NOMO-1 treated with DMSO at 0.1 percent for 48 hours (cell line): Measurements from ENCODE around the gene ABO.
"Not testable (repeated sequence)": the region's sequence is repeated elsewhere in the genome, so short reads cannot be mapped to it uniquely, and the experiment has no call there.

Experiments
- DNase-seq: peaks from one replicate; lab custom pipeline; 2025; ENCODE audit not compliant: unreplicated experiment; lab: John Stamatoyannopoulos, UW

The ABO gene

DNA sequence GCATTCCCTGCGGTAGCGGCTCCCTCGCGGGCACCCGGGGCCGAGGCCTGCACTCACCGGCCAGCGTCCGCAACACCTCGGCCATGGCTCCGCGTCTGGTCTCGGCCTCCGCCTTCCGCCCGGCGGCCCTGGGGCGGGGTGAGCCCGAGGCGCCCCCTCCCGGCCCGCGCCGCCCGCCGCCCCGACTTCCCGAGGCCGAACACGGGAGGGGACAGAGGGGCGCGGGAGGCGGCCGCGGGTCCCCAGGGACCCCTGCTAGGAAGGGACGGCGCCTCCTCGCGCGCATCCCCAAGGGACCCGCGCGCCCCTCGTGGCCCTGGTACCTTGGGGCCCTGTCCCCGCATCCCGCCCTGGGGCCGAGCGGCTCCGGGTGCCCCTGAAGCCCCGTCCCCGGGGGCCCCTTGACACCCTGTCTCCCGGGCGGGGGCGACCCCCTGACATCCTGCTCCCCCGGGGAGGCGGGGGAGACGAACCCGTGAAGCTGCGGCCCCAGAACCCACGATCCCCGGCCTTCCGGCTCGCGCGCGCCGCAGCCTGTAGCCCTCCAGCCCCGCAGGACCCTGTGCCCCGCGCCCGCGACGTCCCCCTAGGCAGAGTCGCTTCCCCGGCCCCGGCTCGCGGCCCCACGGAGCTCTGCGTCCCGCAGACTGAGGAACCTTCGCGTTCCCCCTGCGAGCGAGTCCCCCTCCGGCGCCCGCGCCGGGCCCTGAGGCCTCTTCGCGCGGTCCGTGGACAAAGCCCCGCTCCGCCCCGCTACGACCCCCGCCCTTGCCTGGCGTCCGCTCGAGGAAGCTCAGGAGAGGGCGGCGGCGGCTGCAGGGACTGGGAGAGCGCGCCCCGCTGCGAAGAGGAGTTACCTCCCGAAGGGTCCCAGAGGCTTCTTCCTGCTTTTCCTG lies at the start of gene ABO:
TSS of gene ABO (minus strand) at position 97 of the 896 bp plus-strand sequence.
- no peak for DNase-seq

DNA sequence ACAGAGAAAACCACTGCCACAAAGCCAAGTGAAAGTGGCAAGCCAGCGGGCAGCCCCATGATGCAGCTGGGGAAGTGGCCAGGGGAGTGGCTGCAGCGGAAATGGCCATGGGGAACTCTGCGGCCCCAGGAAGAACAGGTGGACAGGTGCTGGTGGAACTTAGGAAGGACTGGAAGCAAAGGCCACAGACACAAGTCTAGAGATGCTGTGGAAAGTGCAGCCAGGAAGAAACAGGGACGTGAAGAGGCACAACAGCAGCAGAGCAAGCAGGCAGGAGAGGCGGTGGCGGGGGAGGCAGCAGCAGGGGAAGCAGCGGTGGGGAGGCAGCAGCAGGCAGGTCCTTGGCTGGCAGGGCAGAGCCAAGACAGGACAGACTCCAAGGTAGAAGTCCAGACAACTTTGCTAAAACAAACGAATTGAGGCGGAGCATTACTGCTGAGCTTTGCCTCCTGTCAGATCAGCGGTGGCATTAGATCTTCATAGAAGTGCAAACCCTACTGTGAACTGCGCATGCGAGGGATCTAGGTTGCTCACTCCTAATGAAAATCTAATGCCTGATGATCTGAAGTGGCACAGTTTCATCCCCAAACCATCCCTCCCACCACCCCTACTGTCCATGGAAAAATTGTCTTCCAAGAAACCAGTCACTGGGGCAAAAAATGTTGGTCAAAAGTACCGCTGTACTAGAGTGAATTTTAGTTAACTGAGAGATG lies 49.1 kb upstream of the ABO start:
- no peak for DNase-seq

DNA sequence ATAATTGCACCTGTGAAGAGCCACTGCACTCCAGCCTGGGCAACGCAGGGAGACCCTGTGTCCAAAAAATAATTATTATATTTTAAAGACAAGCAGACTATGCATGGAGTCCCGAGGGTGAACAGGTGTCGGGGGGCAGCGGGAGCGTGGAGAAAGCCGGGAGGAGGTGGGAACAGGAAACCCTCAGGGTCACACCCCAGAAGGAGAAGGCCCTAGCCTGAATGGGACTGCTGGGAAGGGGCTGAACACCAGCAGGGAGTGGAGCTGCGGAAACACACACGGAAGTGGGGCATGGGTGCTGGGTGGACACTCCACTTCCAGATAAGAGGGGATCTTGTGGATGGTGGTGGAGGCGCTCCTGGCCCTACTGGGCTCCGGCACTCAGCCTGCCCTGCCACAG lies 48.2 kb upstream of the ABO start:
- no peak for DNase-seq

DNA sequence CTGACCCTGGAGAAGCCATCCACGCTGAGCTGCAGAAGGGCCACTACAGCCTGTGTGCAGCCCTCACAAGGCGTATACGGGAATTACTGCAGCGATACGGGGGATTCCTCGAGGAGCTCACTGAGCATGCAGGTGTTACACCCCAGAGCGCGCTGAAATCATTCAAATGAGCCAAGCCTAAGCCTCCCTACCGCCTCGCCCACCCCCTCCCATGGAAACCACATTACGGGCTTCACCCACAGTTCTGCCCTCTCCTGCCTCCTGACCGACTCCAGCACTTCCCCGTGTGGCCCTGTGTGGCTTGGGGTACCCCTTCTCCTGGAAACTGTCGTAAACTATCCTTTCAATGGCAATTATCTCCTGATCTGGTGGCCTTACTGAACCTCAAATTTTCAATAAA lies 47.7 kb upstream of the ABO start:
- no peak for DNase-seq

DNA sequence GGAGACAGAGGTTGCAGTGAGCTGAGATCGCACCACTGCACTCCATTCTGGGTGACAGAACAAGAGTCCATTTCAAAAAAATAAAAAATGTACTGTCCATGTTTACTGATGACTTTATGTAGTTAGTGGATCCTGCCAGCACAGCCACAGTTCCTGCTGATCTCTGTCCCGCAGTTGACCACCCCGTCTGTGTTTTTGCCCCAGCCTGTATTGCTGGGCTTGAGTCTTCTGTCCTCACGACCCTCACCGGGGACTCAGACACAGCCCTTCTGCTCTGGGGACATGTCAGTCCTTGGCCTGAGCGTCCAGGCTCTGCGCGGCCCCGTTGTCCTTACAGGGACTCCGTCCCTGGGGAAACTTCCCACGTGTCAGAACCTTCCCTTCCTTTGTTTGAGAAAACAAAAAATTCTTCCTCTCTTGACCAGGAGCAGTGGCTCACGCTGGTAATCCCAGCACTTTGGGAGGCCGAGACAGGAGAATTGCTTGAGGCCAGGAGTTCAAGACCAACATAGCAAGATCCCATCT lies 46.5 kb upstream of the ABO start:
- DNase-seq: no peak

DNA sequence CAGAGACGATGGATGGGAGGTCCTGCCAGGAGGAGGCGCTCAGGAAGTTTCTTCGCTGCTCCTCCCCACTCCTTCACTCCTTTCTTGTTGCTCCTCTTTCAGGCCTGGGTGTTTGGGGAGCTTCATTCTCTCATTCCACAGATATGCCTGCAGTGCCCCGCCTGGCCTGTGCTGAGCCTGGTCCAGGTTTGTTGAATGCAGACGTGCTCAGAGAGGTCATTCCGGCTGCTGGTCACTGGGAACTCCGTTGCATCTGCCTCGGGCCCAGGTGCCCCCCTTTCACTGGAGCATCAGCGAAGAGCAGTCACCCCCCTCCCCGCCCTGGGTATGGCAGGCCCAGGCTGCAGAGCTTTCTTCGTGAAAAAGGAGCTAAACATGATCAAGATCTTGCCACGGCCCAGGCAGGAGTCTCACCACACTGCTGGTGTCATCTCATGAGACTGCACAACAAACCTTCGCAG lies 45.5 kb upstream of the ABO start:
- DNase-seq: no peak

DNA sequence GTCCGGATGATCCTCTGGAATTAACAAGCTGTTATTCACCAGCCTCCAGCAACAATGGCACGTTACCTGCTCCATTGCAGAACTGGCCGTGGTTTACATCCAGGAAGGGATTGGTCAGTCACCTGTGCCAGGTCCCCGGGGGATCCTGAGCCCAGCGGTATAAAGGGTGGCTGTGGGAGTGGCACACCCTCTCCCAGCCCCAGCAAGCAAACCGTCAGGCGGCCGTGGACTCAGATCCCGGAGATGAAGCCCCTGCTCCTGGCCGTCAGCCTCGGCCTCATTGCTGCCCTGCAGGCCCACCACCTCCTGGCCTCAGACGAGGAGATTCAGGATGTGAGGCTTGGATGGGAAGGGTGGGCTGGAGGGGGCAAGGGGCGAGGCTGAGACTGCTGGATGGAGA lies 42.5 kb upstream of the ABO start:
- DNase-seq: not testable (repeated sequence)

DNA sequence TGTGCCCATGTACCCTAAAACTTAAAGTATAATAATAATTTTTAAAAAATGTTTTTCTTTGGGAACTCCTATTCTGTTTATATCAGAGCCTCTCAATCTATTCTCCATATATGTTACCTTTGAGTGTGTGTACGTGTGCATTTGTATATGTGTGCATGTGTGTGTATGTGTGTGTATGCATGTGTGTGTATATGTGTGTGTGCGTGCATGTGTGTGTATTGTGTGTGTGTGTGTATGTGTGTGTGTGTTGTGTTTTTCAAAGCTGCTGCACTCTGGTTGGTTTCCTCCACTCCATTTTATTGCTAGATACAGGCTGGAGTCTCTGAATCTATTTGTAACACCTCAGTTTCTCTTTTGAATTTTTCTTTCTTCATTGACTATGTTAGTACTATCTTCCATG lies 41.0 kb upstream of the ABO start:
- DNase-seq: no peak

DNA sequence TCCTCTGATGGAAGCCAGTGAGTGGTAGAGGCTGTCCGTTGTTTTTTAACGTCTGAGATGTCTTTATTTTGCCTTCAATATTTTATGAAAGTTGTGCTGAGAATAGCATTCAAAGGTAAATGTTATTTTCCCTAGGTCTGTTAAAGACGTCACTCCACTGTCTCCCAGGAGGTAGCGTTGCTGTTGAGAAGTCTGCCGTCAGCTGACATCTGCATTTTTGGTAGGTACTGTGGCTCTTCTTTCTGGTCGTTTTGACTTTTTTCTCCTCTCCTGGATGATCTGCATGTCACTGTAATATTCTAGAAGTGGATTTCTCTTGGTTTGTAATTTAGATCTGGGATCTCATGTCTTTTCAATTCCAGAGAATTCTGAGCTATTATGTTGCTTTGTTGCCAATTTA lies 34.6 kb upstream of the ABO start:
- no peak for DNase-seq

DNA sequence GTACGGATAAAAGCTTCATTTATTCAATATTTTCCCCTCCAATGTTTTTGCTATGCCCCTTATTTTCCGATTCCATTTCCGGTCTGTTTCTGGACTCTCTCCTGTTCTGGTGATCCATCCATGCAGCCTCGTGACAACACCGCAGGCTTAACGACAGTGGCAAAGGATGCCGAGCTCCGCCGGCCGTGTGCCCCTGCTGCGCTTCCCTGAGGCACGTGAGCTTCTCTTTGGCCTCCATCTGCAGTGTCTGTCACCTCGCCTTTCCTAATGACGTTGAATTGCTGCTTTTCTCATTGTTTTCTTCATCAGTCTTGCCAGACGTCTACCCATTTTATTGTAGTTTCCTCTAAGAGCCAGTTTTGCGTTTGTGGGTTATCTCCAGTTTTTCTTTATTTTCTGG lies 32.3 kb upstream of the ABO start:
- DNase-seq: no peak

DNA sequence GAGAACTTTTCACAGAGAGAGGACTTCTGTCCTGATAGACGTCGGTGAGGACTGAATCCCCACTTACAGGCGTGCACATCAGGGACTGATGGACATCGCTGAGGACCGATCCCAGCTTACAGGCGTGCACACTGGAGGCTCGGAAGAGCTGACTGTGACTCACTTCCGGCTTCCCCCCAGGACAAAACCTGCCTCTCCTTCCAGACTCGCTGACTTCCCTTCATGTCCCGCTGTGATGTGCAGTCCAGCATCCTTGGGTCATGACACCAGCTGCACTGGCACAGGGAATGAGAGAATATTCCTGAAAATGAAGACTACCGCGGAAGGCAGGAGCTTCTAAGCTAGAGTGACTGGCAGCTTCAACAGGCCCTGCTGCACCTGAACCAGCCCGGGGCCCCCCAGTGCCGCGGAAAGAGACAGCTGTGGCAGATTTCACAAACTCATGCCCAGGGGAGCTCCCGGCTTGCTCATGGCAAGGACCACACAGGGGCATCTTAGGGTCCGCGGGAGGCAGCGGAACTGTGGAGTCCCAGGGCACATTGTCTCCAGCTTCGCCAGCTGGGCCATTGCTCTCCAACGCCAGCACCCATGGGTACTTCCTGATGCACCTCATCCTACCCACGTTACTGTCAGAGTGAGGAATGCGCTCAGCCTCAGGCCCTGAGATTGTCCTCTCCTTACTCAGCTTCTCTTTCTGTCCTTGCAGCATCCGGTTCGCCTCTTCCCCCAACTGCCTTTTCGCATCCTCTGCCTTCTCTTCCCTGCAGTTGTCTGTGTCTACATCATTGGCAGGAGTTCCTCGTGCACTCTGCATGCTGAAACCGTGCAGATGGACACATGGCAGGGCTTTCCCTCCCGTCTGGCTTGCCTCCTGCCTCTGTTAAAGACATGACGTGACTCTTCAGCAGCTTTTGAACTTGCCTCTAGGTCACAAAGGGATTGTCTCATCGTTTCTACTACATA lies 31.5 kb upstream of the ABO start:
- no peak for DNase-seq

DNA sequence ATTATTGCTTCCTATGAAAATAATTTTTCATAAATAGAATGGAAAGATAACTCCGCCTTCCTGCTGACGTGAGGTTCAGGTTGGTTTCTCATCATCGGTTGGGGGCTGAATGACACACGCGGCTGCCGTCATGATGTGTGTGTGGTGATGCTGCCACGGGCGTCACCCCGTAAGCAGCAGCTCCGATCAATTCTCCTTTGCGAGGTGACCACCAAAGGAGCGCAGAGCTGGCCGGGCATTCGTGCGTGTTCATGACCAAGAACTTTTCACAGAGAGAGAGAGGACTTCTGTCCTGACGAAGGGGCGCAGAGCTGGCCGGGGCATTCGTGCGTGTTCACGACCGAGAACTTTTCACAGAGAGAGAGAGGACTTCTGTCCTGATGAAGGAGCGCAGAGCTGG lies 30.7 kb upstream of the ABO start:
- DNase-seq: no peak

DNA sequence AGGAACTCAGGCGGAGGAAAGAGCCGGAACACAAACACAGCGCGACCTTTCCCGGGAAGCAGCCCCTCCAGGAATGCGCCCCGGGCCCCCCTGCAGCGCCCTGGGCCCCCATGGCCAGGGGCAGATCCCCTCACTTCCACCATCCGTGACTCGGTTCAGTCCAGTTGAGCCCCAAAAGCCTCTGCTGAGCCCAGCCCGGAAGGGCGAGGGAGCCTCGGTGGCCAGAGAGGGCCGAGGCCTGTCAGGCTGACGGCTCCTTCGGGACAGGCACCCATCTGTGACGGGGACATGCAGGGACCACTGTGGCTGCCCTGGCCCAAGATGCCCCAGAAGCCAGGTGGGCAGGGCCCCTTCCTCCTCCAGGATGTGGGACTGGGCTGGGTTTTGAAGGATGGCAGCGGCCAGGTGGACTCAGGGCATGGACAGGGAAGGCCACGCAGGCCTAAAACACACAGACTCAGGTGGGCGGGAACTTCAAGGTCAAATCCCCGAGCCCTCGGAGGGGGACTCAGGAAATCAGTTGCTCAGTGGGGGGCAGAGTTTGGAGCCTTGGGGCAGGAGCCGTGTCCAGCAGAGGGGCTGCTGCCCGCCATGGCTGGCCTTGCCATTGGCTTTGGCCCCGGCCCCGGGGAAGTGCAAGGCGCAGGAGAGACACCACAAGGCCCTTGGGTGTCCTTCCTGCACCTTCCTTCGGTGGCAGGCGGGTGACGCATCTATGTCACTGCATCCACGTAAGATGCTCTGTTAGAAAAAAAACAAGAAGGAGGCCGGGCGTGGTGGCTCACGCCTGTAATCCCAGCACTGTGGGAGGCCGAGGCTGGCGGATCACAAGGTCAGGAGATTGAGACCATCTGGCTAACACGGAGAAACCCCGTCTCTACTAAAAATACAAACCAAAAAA lies 29.7 kb upstream of the ABO start:
- DNase-seq: no peak

DNA sequence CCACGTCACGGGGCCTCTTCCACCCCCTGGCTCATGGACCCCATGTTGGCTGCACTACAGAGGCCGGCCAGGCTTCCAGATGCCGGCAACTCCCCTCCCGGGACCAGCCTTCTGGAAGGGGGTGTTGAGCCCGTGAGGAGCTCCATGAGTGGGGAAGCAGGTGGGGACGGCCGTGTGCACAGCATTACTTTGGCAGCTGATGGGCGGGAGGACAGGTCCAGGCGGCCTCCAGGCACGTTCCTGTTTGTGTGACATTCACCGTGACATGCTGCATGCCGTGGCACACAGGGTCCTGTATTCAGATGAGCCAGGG lies 29.1 kb upstream of the ABO start:
- no peak for DNase-seq

DNA sequence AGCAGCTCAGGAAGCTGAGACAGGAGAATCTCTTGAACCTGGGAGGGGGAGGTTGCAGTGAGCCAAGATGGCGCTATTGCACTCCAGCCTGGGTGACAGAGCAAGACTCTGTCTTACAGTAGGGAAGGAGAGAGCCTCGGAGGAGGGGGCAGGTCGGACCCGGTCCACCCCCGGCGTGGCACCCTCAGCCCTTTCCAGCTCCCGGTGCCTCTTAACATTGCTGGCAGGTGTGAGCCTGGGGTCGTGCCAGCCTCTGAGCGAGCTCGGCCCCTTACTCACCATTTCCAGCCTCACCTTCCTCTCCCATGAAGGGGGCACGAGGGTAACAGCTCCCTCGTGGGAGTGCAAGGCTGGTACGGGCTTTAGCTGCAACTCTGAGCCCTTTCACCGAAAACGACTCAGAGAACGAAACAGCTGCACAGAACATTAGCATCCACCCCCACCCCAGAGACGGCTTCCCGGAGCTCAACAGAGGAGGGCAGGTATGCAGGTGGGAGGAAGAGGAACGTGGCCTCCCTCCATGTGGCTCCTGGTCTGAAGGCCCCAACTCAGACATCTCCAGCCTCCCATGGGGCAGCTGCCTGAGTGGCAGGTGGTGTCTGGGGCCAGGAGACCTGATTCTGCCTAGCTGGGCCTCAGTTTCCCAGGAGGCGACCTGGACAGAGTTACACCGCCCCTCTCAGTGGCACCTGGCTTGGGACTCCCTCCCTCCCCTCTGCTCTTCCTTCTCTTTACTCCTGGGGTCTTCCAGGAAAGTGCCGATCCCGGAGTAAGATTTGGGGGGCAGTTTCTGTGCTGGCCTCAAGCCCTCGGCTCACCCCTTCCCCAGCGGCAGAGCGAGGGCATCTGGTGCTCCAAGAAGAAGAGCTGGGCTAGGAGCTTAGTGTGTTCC lies 28.5 kb upstream of the ABO start:
- no peak for DNase-seq

DNA sequence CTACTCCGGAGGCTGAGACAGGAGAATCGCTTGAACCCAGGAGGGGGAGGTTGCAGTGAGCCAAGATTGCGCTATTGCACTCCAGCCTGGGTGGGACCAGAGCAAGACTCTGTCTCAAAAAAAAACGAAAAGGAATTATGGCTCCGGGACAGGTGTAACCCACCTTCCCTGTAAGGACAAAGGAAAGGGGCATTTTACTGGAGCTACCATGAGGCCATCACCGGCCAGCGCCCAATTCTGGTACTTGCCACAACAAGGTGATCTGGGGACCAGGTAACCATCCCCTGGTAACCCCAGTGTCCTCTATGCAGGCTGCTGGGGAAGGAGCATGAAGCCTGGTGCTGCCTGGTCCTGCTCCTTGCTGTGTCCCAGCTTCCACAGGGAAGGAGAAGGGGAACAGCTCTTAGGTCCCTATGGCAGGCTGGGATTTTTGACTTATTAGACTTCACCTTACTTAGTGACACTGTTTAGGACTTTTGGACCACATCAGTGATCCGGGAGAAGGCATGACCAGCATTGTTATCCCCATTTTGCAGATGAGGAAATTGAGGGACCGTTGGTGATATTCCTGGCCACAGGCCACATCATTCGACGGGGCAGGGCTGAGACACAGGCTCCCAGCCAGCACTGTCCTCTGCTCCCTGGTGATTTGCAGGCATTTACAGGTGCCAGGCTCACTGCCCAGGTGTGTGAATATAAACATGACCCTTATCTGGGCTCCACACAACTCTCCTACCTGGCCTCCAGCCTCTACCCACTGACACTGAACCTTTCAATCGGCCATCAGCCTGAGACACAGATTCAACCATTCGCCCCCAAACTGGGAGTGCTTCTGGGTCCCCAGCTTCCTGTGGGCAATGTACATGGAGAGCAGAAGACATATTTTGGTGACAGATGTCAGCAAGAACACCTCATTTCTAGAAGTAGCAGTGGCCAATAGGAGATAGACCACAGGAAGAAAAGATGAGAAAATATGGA lies 26.5 kb upstream of the ABO start:
- no peak for DNase-seq

DNA sequence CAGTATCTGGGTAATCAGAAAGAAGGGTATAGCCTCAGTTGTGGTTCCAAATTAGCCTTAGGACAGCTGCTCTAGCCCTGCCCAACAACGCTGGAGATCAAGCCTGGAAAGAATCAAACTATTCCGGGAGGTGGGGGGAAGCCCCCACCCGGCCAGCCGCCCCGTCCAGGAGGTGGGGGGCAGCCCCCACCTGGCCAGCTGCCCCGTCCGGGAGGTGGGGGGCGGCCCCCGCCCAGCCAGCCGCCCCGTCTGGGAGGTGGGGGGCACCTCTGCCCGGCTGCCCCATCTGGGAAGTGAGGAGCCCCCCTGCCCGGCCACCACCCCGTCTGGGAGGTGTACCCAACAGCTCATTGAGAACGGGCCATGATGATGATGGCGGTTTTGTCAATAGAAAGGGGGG lies 25.0 kb upstream of the ABO start:
- not testable (repeated sequence) for DNase-seq

DNA sequence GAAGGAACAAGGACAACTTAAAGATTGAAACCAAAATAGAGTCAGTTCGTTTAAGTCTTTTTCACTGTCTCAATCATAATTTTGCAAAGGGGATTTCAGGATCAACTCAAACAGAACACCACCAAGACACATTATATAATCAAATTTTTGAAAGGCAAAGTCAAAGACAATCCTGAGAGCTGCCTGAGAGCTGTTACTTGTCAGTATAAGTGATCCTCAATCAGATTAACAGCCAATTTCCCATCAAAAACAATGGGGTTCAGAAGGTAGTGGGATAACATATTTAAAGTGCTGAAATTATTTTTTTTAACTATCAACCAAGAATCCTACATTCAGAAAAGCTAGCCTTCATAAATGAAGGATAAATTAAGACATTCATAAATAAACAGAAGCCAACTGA lies 19.3 kb upstream of the ABO start:
- DNase-seq: no peak
